ENCODE measurements around the gene PTGFRN. TPM values are rescaled to one million over a fixed set of nuclear protein-coding genes. Genes with fewer than 3 reads are reported as not detected.
A peak's percentile ranks its signal among the peaks of the same experiment; 100 is the strongest.
"Not testable (repeated sequence)": the region's sequence is repeated elsewhere in the genome, so short reads cannot be mapped to it uniquely, and the experiment has no call there.

The PTGFRN gene
- 1 to 10 TPM in 1 of 3 donors, under 1 TPM in 2; 0.71 to 1.4 (median 0.79) TPM for total RNA-seq
- total RNA-seq (2013): 1.1 TPM

- TF ChIP-seq, protein P1, sequence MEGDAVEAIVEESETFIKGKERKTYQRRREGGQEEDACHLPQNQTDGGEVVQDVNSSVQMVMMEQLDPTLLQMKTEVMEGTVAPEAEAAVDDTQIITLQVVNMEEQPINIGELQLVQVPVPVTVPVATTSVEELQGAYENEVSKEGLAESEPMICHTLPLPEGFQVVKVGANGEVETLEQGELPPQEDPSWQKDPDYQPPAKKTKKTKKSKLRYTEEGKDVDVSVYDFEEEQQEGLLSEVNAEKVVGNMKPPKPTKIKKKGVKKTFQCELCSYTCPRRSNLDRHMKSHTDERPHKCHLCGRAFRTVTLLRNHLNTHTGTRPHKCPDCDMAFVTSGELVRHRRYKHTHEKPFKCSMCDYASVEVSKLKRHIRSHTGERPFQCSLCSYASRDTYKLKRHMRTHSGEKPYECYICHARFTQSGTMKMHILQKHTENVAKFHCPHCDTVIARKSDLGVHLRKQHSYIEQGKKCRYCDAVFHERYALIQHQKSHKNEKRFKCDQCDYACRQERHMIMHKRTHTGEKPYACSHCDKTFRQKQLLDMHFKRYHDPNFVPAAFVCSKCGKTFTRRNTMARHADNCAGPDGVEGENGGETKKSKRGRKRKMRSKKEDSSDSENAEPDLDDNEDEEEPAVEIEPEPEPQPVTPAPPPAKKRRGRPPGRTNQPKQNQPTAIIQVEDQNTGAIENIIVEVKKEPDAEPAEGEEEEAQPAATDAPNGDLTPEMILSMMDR (IDR thresholded peaks at IDR 0.05): no peak
- Mint-ChIP-seq H3K27ac (peak within 1 kb of the TSS in 1 of 2 donors; percentile 35), H3K36me3 (no peaks in the 10 kb centered on the region), H3K27me3 (ENCODE audit: low read depth in 2 of 2) (peaks cover 22 to 30% of the 10 kb centered on the region in 2 donors), H3K4me3 (peak within 1 kb of the TSS; percentile 88), H3K4me1 (peaks cover 0 to 8% of the 10 kb centered on the region in 2 donors), H3K9me3 (no peaks in the 10 kb centered on the region)
- Histone ChIP-seq H3K4me3 (ENCODE audit: low read length) (peak within 1 kb of the TSS; percentile 28), H3K36me3 (ENCODE audit: control insufficient read depth, insufficient read depth, low read length) (no peaks in the 10 kb centered on the region), H3K27me3 (ENCODE audit: control insufficient read depth, insufficient read depth, low read length) (peaks cover 15% of the 10 kb centered on the region), H3K27ac (ENCODE audit: low read length) (no peak within 1 kb of the TSS), H3K4me1 (ENCODE audit: control insufficient read depth, insufficient read depth, low read length) (peaks cover 13% of the 10 kb centered on the region), H3K9me3 (ENCODE audit: control insufficient read depth, insufficient read depth, low read length) (no peaks in the 10 kb centered on the region)
- WGBS (ENCODE audit: insufficient coverage): 16% methylated on average over 86 of the region's 86 CpGs
- DNase-seq: peak in 1 of 2 donors; percentile 38
- peak; percentile 25 to 76 (median 46) for ATAC-seq
- intact Hi-C loops (cut with micrococcal nuclease): no loop called here
These were observed at the start of gene PTGFRN for GRCh38 chr1:116909512-116910378. Gene PTGFRN (plus strand): TSS chr1:116909916. CDS start chr1:116910204, 288 bp downstream.

- H3K4me3 Mint-ChIP-seq; intact Hi-C loops (cut with micrococcal nuclease); H3K27me3 Mint-ChIP-seq (ENCODE audit: low read depth in 2 of 2); H3K36me3 ChIP-seq (ENCODE audit: control insufficient read depth, insufficient read depth, low read length); H3K9me3 ChIP-seq (ENCODE audit: control insufficient read depth, insufficient read depth, low read length); DNase-seq; H3K36me3 Mint-ChIP-seq; ATAC-seq; H3K9me3 Mint-ChIP-seq; H3K27ac Mint-ChIP-seq; H3K4me1 ChIP-seq (ENCODE audit: control insufficient read depth, insufficient read depth, low read length); H3K4me3 ChIP-seq (ENCODE audit: low read length); H3K27me3 ChIP-seq (ENCODE audit: control insufficient read depth, insufficient read depth, low read length); H3K4me1 Mint-ChIP-seq; H3K27ac ChIP-seq (ENCODE audit: low read length): not testable (repeated sequence)
- WGBS (ENCODE audit: insufficient coverage): 75% methylated on average over 2 of the region's 2 CpGs
These were observed 49.5 kb upstream of the PTGFRN start for GRCh38 chr1:116860167-116860566.

DNA sequence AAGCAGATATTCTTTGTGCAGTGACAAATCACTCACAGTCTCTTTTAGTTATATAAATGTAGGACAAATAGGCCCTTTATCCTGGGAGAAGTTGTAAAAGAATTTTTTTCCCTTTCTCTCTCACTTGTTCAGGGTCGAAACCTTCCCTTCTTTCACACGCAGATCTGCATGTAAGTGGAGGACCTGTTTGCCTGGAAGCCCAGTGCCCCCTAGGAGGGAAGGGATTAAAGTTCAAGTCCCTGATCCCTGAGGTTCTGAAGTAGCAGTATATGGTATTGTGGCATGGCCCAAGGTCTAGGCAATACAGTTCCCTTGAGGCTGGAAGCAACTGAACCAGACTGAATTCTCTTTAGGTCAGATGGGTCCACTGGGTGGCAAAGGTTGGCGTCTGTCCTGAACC, 48.6 kb upstream of the PTGFRN start:
- Histone ChIP-seq H3K4me1 (ENCODE audit: control insufficient read depth, insufficient read depth, low read length) (no peaks in the 10 kb centered on the region), H3K27ac (ENCODE audit: low read length) (no peak overlapping the region), H3K9me3 (ENCODE audit: control insufficient read depth, insufficient read depth, low read length) (peaks cover 16% of the 10 kb centered on the region), H3K36me3 (ENCODE audit: control insufficient read depth, insufficient read depth, low read length) (no peaks in the 10 kb centered on the region), H3K27me3 (ENCODE audit: control insufficient read depth, insufficient read depth, low read length) (no peaks in the 10 kb centered on the region), H3K4me3 (ENCODE audit: low read length) (no peak overlapping the region)
- no peak overlapping the region for H3K27ac Mint-ChIP-seq
- no peak overlapping the region for H3K4me3 Mint-ChIP-seq
- no peaks in the 10 kb centered on the region for H3K36me3 Mint-ChIP-seq
- no peaks in the 10 kb centered on the region for H3K27me3 Mint-ChIP-seq (ENCODE audit: low read depth in 2 of 2)
- TF ChIP-seq, protein P1 (IDR thresholded peaks at IDR 0.05): no peak
- H3K4me1 Mint-ChIP-seq: no peaks in the 10 kb centered on the region
- DNase-seq (no peak), ATAC-seq (no peak)
- intact Hi-C loops (cut with micrococcal nuclease): no loop called here
- H3K9me3 Mint-ChIP-seq: no peaks in the 10 kb centered on the region
- 88% methylated on average over 1 of the region's 3 CpGs for WGBS (ENCODE audit: insufficient coverage)

DNA sequence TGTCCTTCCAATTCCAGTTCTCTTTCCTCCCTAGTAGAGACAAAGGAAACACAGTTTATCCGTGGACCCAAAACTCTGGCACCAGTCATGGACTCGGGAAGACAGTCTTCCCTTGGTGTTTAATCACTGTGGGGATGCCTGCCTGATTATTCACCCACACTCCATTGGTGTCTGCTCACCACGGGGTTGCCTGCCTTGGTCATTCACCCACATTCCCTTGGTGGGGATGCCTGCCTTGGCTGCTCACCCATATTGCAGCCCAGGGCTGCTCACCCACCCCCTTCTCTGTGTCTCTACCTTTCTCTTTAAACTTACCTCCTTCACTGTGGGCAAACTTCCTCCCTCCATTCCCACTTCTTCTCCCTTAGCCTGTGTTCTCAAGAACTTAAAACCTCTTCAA, 46.7 kb upstream of the PTGFRN start:
- H3K4me1 ChIP-seq (ENCODE audit: control insufficient read depth, insufficient read depth, low read length); H3K27me3 ChIP-seq (ENCODE audit: control insufficient read depth, insufficient read depth, low read length); H3K4me1 Mint-ChIP-seq; H3K27ac Mint-ChIP-seq; ATAC-seq; H3K4me3 ChIP-seq (ENCODE audit: low read length); DNase-seq; H3K27me3 Mint-ChIP-seq (ENCODE audit: low read depth in 2 of 2); intact Hi-C loops (cut with micrococcal nuclease); H3K36me3 ChIP-seq (ENCODE audit: control insufficient read depth, insufficient read depth, low read length); H3K36me3 Mint-ChIP-seq; H3K4me3 Mint-ChIP-seq; H3K9me3 Mint-ChIP-seq; H3K27ac ChIP-seq (ENCODE audit: low read length): not testable (repeated sequence)
- 88% methylated on average over 3 of the region's 3 CpGs for WGBS (ENCODE audit: insufficient coverage)
- H3K9me3 ChIP-seq (ENCODE audit: control insufficient read depth, insufficient read depth, low read length): peaks cover 33% of the 10 kb centered on the region

DNA sequence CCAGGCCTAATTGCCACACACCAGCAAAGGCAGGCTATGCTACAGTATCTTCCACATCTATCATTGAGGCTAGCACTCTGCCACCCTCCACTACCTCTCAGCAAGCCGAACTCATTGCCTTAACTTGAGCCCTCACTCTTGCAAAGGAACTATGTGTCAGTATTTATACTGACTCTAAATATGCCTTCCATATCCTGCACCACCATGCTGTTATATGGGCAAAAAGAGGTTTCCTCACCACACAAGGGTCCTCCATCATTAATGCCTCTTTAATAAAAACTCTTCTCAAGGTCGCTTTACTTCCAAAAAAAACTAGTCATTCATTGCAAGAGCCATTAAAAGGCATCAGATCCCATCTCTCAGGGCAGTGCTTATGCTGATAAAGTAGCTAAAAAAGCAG, 43.2 kb upstream of the PTGFRN start:
- not testable (repeated sequence) for H3K27me3 ChIP-seq (ENCODE audit: control insufficient read depth, insufficient read depth, low read length); H3K4me3 Mint-ChIP-seq
- 93% methylated on average over 2 of the region's 2 CpGs for whole genome bisulfite sequencing (ENCODE audit: insufficient coverage)

More for the DNA sequence above, 43.2 kb upstream of the PTGFRN start:
- peaks cover 37% of the 10 kb centered on the region for H3K9me3 ChIP-seq (ENCODE audit: control insufficient read depth, insufficient read depth, low read length)
- H3K4me1 ChIP-seq (ENCODE audit: control insufficient read depth, insufficient read depth, low read length); H3K4me3 ChIP-seq (ENCODE audit: low read length); H3K27me3 Mint-ChIP-seq (ENCODE audit: low read depth in 2 of 2); intact Hi-C loops (cut with micrococcal nuclease); ATAC-seq; DNase-seq; H3K9me3 Mint-ChIP-seq; H3K36me3 ChIP-seq (ENCODE audit: control insufficient read depth, insufficient read depth, low read length); H3K27ac ChIP-seq (ENCODE audit: low read length); H3K36me3 Mint-ChIP-seq; H3K27ac Mint-ChIP-seq; H3K4me1 Mint-ChIP-seq: not testable (repeated sequence)
